GM19438 (cell line): ENCODE data around the gene SLC27A5.
"Not testable (repeated sequence)": the region's sequence is repeated elsewhere in the genome, so short reads cannot be mapped to it uniquely, and the experiment has no call there.

Source experiments
- ATAC-seq: cut with Tn5 transposase; IDR thresholded peaks from one replicate; pipeline ENCODE4 v1.9.1; 2021; ENCODE audit warnings: low read depth; ENCODE audit not compliant: unreplicated experiment

The SLC27A5 gene

DNA sequence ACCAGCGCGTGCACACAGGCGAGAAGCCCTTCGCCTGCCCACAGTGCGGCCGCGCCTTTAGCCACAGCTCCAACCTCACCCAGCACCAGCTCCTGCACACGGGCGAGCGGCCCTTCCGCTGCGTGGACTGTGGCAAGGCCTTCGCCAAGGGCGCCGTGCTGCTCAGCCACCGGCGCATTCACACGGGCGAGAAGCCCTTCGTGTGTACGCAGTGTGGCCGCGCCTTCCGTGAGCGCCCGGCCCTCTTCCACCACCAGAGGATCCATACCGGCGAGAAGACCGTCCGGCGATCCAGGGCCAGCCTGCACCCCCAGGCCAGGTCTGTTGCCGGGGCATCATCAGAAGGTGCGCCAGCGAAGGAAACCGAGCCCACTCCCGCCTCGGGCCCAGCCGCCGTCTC lies 40.1 kb downstream of the SLC27A5 start:
- no peak for ATAC-seq

GRCh38 chr19:58470837-58471543 lies 40.8 kb downstream of the SLC27A5 start:
- ATAC-seq, result not testable (repeated sequence)

DNA sequence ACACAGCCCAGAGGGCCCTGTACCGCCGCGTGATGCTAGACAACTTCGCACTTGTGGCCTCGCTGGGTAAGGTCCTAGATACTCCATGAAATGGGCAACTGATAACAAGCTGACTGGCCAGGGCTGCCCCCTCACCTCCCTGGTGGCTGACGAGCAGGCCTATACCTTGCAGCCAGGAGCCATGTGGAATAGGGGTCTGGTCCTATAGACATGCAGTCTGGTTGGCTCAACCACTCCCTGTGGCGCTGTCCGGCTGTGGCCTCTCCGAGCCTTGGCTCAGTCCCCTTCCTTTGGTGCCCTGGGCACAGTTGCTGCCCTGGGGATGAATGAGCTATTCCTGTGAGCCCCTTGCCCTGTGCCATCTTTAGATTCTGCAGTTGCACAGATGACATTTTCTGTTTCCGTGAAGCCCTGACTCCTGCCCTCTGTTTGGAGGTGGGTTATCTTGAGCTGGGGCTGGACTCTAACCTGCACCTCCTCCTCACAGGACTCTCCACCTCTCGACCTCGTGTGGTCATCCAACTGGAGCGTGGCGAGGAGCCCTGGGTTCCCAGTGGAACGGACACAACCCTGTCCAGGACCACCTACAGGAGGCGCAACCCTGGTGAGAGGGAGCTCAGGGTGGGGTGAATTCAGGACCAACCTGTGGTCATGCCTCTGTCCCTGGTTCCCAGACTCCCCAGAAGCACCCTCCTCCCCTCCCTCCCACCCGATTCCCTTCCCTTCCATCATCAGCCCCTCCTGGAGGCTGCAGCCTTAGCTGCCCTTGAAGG lies 42.4 kb downstream of the SLC27A5 start:
- ATAC-seq, result no peak

DNA sequence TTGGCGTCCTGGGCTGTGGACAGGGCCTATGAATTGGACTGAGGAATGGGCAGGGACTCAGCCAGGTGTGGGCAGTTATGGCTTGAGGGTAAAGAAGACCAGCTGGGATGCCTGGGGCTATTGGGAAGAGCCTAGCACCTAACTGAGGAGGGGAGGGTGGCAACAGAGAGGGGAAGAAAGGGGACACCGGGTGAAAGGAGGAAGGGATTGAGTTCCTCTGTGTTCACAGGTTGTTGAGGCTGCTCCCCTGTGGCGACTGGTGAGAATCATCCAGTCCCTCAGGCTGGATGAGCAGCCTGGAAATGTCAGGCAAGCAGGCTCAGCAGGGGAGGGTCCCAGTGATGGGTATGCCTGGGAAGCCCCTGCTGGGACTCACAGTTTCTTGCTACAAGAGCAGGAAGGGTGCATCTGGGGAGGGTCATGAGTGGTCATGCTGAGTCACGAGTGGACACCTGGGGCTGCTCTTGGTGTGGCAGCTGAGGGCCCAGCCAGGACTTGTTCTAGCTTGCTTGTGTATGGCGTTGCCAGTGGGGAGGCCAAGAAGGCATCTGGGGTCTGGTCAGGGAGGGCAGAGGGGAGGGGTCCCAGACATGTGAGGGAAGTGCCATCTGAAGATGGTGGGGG lies 43.5 kb downstream of the SLC27A5 start:
- ATAC-seq, result no peak

DNA sequence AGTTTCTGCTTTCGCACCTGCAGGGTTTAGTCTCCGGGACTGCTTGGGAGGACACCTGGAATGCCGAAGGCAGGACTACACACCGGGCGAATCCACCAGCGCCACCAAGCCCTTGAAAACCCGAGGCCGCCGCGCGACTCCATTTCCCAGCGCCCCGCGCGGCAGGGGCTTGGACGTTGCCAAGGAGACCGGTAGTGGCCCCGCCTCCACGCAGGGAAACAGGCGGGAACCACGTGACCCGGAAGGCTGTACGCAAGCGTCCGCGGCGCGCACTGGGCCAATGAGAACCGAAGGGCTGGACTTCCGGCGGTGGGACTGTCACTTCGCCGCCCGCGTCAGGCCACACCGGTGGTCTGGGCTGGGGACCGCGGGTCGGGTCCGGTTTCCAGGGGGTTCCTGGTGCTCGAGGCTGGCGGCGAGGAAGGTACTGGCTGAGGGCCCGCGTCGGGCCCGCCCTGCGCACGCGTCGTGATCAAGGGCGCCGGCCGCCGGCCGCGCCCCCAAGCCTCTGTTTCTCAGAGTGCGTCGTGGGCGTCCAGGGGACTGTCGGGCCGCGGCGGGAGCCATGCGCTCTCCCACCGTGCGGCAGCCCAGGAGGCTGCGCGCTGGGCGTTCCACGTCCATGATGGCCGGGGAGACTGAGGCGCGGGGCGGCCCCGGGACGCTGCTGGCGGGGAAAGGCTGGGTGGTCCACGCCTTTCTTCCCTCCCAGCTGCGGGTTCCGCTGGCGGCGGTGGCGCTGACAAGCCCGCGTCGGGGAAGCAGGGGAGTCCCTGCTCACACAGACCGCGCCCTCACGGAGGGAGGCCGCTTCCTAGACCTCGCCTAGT lies 44.8 kb downstream of the SLC27A5 start, which contains the start of gene ZNF324:
TSS of gene ZNF324 (plus strand) at position 321 of the 830 bp plus-strand sequence. CDS start 2,106 bp downstream, outside the sequence.
- peak; percentile 77 for ATAC-seq

DNA sequence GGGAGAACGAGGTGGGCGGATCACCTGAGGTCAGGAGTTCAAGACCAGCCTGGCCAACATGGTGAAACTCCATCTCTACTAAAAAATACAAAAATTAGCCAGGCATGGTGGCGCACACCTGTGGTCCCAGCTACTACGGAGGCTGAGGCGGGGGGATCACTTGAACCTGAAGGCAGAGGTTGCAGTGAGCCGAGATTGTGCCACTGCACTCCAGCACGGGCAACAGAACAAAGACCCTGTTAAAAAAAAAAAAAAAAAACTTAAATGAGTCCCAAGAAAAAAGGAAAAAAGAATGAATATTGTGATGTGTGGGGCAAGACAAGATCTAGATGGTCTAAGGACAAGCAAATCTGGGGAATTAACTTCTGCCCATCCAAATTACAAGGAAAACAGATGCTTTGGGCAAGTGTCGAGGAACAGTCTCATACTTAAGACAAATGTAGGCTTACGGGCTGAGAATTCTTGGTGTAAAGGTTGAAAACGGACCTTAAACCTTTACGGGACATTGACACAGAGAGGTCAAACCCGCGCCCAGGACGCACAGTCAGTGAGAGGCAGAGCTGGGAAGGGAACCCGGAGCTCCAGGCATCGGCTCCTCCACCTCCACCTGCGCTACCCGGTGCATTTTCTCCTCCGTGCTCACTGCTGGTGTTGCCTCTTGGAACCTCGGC lies 45.6 kb downstream of the SLC27A5 start:
- peak; percentile 28 for ATAC-seq

- ATAC-seq, result no peak
Measured at GRCh38 chr19:58460039-58460438, 51.8 kb downstream of the SLC27A5 start.

DNA sequence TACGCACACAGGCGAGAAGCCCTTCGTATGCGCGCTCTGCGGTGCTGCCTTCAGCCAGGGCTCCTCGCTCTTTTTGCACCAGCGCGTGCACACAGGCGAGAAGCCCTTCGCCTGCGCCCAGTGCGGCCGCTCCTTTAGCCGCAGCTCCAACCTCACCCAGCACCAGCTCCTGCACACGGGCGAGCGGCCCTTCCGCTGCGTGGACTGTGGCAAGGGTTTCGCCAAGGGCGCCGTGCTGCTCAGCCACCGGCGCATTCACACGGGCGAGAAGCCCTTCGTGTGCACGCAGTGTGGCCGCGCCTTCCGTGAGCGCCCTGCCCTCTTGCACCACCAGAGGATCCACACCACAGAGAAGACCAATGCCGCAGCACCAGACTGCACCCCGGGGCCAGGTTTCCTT lies 55.7 kb downstream of the SLC27A5 start:
- no peak for ATAC-seq

- ATAC-seq, result no peak
Measured at GRCh38 chr19:58455306-58455705, 56.5 kb downstream of the SLC27A5 start.

DNA sequence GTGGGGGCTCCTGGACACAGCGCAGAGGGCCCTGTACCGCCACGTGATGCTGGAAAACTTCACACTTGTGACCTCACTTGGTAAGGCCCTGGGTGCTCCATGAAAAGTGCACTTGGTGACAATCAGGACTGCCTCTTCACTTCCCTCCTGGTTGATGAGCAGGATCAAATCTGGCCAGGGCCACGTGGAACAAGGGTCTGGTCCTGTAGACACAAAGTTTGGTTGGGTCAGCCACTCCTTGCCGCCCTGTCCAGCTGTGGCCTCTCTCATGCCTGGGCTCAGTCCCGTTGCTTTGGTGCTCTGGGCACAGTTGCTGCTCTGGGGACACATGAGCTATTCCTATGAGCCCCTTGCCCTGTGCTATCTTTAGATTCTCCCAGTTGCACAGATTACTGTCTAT lies 58.0 kb downstream of the SLC27A5 start:
- no peak for ATAC-seq

- ATAC-seq, result peak; percentile 93
Measured at GRCh38 chr19:58451358-58452101, 60.3 kb downstream of the SLC27A5 start, which contains the start of gene ZNF324B. TSS of gene ZNF324B (plus strand) at chr19:58451622. CDS start at chr19:58453702, 2,080 bp downstream.

DNA sequence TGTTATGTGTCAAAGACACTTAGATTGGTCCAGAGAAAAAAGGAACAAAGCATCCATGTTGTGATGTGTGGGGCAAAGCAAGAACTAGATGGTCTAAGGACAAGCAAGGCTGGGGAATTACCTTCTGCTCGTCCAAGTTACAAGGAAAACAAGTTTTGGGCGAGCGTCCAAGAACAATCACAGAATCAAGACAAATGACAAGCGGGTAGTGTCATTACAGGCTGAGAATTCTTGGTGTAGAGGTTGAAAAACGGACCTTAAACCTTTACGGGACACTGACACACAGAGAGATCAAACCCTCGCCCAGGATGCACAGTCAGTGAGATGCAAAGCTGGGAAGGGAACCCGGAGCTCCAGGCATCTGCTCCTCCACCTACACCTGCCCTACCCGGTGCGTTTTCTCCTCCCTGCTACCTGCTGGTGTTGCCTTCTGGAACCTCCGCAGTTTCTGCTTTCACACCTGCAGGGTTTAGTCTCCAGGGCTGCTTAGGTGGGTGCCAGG lies 60.9 kb downstream of the SLC27A5 start:
- ATAC-seq, result peak; percentile 7

DNA sequence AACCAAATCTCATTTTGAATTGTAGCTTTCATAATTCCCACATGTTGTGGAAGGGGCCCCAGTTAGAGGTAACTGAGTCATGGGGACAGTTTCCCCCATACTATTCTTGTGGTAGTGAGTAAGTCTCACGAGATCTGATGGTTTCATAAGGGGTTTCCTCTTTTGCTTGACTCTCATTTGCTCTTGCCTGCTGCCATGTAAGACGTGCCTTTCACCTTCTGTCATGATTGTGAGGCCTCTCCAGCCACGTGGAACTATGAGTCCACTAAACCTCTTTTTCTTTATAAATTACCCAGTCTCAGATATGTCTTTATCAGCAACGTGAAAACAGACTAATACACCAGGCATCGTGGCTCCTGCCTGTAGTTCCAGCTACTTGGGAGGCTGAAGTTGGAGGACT lies 61.8 kb downstream of the SLC27A5 start:
- not testable (repeated sequence) for ATAC-seq

GRCh38 chr19:58448860-58449259 lies 62.9 kb downstream of the SLC27A5 start:
- ATAC-seq, result not testable (repeated sequence)
